NCI-H524 (cell line): Measurements from ENCODE around the gene IFNL3.
A peak's percentile ranks its signal among the peaks of the same experiment; 100 is the strongest.
"Not testable (repeated sequence)": the region's sequence is repeated elsewhere in the genome, so short reads cannot be mapped to it uniquely, and the experiment has no call there.

Experiments
- DNase-seq, 2 experiments: peaks; one replicate each; lab custom pipeline; 2025; lab: John Stamatoyannopoulos, UW

IFNL3 gene

DNA sequence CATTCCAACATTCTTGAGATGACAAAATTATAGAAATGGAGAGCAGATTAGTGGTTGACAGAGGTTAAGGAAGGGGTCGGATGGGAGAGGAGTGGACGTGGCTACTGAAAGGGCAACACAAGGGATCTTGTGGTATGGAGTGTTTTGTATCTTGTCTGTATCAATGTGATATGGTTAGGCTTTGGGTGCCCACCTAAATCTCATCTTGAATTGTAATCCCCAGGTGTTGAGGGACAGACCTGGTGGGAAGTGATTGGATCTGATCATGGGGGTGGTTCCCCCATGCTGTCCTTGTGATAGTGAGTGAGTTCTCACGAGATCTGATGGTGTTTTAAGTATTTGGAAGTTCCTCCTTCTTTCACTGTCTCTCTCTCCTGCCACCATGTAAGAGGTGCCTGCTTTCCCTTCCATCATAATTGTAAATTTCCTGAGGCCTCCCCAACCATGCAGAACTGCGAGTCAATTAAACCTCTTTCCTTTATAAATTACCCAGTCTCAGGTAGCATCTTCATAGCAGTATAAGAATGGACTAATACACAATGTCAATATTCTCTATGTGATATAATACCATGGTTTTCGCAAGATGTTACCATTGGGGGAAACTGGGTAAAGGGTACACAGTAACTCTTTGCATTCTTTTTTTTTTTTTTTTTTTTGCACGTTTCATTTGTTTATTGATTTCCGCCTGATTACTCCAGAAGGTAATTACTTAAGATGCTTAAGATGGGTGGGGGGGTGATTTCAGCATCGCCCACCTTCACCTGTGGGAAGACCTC is 8.8 kb upstream of the IFNL3 start:
- no peak for DNase-seq

DNA sequence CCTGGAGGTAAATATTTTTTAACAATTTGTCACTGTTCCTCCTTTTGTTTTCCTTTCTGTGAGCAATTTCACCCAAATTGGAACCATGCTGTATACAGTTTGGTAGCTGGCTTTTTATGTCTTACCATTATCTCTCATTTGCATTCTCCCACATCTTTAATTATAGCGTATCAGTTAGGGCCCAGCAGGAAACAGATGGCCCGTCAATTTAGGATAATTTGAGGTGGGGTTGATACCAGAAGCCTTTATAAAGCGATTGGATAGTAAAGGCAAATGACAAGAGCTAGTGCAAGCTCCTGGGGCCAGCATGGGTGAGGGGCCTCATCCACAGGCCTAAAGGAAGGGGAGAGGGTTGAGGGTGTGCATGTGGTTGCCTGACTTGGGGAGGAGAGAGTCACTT is 7.7 kb upstream of the IFNL3 start:
- peak in 1 of 2 experiments; percentile 56 for DNase-seq

DNA sequence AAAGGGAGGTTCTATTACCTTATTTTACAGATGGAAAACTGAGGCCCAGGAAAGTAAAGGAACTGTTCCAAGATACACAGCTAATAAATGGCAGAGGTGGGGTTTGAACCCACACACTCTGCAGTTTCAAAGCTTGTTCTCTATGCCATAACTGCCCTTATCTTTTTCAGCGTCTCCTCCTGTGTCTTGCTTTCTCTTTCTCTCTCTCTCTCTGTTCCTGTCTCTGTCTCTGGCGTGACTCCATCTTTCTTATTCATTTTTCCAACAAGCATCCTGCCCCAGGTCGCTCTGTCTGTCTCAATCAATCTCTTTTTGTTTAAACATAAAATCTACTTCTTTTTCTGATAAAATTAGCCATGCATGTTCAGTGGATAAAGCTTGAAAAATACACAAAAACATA is 7.0 kb upstream of the IFNL3 start:
- no peak for DNase-seq

DNA sequence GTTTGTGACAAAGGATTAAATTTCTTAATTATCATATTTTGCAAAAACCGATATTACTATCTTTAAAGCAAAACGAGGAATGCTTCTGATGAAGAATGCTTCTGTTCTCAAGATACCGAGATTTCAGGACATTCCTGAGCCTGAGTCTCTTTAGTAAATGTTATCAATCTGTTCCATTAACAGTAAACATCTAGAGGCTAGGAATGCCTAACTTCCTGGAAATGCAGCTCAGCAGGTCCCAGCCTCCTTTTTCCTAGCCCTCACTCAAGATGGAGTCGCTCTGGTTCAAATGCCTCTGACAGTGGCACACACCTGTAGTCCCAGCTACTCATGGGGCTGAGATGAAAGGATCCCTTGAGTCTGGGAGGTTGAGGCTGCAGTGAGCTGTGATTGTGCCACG is 6.3 kb upstream of the IFNL3 start:
- no peak for DNase-seq

DNA sequence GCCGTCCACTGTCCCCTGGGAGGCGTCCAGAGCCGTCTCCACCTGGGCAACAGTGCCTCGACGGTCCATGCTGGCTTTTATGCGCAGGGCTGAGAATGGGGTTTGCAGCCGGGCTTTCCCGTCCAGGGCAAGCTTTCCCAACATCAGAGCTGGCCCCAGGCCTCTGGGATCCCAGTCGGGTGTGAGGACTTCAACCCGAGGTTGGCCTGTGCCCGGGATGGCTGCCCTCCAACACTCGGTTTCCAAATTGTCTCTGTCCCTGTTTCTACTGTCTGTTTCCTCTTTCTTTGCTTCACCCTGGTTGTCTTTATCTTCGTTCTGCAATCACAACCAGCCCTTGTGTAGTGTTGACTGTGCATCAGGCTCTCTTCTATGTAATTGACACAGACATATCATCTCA is 4.0 kb upstream of the IFNL3 start, which contains the start of gene IFNL4:
IFNL4 (minus strand) TSS at position 51 of the 400 bp plus-strand sequence.
- no peak for DNase-seq

DNA sequence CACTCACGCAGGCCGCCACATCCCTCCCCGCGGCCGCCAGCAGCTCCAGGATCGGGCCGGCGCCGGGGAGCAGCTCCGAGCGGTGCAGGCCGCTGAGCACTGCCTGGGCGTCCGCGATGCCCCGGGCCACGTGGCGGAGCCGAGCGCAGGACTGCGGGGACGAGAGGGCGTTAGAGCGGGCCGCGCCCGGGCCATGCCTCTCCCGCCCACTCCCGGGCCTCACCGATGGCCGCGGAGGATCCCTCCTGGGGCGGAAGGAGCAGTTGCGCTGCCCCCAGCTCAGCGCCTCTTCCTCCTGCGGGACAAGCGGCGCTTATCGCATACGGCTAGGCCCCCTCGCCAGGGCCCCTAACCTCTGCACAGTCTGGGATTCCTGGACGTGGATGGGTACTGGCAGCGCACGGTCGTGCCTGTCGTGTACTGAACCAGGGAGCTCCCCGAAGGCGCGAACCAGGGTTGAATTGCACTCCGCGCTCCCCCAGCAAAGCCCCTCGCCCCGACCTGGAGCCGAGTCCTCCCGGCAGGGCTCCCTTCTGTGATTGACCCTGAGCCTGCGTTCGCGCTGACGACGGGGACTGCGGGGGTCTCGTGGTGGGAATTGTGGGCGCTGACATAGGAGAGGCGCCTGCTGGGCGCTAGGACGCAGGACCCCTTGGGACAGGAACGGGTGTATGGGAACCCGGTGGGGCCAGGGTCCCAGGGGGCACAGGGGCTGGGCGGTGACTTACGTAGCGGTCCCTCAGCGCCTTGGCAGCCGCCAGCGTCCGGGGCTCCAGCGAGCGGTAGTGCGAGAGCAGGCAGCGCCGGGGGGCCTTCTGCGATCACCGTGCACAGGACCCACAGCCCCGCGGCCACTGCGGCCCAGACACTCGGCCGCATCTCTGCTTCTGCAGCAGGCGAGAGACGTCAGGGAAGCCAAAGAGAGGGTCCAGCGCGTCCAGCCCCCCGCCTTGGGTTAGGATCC is 3.2 kb upstream of the IFNL3 start:
- DNase-seq: peak in 1 of 2 experiments; percentile 21

DNA sequence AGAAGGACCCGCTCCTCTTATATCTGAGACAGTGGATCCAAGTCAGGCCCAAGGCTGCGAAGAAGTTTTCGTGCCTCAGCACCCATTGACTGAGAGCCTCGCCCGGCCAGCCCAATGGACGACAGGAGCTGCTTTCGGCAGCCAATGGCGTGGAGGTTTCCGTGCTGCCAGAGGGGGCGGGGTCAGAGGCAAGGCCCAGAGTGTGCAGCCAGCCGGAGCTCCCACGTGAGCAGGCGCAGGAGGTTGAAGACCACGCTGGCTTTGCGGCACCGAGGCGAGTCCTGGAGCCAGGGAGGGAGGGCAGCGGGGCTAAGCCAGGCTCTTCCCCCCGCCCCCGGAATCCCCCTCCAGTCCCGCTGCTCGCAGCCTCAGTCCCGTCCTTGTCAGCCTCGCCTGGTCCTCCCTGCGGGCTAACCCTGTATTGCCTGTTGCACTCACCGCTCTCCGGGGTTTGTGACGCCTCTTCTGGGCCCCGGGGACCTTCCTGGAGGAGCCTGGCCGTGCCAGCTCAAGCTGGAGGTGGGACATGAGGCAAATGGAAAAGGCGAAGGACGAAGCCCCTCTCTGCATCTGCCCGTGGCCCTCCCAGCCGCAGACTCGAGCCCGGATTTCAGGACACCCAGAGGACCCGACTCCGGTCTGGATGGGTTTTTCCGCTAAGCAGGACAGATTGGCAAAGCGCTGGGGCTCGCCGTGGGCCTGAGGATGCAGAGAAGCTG is 2.3 kb upstream of the IFNL3 start:
- peak; percentile 49 to 70 for DNase-seq

DNA sequence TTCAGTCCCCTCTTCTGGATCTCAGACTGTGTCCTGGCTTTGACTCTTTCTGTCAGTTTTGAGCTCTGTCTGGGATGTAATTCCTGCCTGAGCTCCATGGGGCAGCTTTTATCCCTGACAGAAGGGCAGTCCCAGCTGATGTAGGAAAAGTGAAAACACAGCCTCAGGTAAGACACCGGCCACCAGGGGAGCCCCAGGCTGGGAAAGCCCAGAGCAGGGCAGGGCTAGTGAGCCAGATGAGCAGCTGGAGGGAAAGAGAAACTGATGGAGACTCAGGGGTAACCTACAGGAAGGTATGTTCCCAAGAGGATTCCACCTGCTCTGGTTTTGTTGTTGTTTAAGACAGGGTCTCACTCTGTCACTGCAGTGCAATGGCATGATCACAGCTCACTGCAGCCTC is 360 bp upstream of the IFNL3 start:
- DNase-seq: not testable (repeated sequence)

DNA sequence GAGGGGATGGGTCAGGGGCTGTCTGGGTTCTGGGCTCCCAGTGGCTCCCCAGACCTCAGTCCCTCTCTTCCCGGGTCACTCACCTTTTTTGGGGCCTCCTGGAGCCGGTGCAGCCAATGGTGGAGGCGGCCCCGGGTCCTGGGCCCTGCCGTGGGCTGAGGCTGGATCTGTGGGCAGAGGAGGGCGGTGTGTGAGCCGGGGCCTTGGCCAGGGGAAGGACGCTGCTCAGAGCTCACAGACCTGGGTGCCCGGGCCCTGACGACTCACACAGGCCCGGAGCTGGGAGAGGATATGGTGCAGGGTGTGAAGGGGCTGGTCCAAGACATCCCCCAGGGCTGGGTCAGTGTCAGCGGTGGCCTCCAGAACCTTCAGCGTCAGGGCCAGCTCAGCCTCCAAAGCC is 1.1 kb downstream of the IFNL3 start:
- not testable (repeated sequence) for DNase-seq

DNA sequence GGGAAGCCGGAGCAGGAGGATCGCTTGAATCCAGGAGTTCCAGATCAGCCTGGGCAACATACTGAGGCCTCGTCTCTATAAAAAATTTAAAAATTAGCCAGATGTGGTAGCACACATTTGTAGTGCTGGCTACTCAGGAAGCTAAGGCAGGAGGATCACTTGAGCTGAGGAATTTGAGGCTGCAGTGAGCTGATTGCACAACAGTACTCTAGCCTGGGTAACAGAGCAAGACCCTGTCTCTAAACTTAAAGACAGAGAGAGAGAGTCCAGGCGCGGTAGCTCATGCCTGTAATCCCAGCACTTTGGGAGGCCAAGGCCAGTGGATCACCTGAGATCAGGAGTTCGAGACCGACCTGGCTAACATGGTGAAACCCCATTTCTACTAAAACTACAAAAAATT is 4.4 kb downstream of the IFNL3 start:
- DNase-seq: no peak

DNA sequence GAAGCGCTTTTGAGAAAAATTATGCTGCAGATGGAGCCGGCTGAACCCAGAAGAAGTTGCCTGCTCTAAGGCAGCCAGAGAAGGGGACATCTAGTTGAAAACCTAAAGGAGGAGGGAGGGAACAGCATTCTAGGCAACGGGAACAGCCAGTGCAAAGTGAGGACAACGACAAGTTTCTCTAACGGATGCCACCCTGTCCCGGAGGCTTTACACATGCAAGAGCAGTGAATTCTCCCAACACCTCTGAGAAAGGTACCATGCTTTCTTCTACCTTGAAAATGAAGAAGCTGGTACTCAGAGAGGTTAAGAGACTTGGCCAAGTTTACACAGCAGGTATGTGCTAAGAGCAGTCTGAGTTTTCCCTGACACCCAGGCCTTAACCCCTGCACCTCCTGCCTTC is 5.9 kb downstream of the IFNL3 start:
- DNase-seq: no peak

DNA sequence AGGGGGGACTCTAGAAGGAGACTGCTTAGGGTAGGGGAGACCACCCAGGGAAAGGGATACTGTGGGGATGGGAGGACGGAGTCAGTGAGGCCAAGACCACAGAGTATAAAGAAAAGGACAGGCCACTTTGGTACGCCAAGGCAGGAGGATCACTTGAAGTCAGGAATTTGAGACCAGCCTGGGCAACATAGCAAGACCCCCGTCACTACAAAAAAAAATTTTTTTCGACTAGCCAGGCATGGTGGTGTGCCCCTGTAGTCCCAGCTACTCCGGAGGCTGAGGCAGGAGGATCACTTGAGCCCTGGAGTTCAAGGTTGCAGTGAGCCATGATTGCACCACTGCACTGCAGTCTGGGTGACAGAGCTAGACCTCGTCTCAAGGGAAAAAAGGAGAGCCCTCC is 6.6 kb downstream of the IFNL3 start:
- no peak for DNase-seq

DNA sequence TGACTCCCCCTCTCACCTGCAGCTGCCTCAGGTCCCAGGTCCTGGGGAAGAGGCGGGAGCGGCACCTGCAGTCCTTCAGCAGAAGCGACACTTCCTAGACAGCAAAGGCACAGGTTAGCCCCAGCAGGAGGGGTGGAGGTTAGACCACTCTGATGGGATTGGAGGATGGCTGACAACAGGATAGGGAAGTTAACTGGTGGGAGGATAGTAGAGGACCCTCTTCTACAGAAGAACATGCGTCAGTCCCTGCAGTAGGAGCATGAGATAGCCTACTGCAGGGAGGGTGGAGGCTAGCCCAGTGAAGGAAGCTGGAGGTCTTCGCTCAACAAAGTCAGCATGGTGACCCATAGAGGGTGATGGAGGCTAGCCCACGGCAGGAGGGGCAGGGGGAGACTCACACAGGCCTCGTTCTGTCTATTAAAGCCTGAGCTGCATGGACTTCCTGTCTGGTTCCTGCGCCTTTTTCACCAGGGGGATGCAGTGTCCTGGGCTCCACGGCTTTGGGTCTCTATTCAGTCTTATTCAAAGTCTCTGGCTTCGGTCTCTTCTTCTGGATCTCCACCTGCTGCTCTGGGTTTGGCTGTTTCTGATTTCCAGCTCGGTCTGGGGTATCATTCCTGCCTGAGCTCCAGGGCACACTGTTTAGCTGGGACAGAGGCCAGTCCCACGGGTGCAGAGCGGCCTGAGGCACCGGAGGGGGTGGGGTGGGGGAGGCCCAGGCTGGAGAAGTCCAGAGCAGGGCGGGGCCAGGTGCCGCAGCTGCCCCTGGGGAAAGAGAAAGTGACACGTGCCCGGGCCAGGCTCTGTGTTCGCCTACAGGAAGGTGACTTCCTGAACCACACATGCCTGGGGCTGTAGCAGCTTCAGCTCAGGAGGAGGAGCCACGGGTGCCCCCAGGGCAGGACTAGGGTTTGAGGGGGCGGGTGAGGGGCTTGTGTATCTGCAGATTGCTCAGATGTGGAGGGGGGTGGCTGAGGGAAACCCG is 7.3 kb downstream of the IFNL3 start:
- no peak for DNase-seq

DNA sequence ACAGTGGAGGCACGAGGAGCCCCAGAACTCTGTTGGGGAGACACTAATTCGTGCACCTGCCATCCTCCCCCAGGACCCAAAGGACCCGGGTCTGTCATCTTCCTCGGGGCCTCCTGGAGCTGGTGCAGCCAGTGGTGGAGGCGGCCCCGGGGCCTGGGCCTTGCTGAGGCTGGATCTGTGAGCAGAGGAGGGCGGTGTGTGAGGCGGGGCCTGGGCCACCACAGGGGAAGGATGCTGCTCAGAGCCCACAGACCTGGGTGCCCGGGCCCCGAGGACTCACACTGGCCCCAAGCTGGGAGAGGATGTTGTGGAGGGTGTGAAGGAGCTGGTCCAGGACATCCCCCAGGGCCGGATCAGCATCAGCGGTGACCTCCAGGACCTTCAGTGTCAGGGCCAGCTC is 8.3 kb downstream of the IFNL3 start:
- DNase-seq: no peak

DNA sequence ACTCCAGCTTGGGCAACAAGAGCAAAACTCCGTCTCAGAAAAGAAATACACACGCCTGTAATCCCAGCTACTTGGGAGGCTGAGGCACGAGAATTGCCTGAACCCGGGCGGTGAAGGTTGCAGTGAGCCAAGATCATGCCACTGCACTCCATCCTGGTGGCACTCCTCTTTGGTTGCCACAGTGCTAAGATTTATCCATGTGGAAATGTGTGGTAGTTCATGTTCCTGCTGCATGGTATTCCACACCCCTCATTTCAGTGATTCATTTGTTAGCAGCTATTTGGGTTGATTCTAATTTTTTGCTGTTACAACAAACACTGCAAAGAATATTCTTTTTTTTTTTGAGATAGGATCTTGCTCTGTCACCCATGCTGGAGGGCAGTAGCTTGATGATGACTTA is 12.1 kb downstream of the IFNL3 start:
- no peak for DNase-seq

DNA sequence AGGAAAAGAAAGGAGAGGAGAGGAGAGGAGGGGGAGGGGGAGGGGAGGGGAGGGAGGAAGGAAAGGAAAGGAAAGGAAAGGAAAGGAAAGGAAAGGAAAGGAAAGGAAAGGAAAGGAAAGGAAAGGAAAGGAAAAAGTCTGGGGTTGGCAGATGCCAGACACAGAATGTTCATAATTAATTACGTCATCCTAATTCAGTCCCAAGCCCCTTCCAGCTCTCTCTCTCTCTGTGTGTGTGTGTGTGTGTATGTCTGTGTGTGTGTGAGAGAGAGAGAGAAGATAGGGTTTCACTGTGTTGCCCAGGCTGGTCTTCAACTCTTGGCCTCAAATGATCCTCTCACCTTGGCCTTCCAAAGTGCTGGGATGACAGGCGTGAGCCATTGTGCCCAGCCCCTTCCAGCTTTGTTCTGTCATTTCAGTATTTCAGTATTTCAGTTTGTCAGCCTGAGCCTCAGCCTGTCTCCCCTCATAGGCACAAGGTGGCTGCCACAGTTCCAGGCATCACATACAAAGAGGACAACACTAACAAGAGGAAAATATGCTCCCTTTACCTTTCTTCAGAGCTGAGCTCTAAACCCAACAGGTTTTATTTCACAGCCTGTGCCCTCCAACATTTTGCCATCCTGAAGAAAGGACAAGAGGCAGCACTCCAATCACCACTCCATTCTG is 14.6 kb downstream of the IFNL3 start:
- DNase-seq: no peak

DNA sequence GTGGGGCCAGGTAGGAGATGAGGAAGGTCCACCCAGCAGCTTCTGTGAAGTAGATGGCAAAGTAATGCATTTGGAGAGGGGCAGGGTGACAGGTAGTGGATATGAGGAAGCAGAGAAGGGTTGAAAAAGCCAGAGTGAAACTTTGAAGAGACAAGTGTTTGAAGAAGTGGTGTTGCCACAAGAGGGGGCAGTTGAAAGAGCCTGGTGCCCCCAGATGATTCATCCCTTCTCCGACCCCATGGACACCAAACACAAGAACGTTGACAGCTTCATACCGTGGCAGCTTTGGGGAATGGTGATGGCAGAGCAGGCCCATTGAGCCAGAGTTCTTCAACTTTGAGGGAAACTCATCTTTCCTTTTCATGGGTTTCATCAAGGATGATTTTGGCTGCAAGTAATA is 19.9 kb downstream of the IFNL3 start:
- peak in 1 of 2 experiments; percentile 16 for DNase-seq

DNA sequence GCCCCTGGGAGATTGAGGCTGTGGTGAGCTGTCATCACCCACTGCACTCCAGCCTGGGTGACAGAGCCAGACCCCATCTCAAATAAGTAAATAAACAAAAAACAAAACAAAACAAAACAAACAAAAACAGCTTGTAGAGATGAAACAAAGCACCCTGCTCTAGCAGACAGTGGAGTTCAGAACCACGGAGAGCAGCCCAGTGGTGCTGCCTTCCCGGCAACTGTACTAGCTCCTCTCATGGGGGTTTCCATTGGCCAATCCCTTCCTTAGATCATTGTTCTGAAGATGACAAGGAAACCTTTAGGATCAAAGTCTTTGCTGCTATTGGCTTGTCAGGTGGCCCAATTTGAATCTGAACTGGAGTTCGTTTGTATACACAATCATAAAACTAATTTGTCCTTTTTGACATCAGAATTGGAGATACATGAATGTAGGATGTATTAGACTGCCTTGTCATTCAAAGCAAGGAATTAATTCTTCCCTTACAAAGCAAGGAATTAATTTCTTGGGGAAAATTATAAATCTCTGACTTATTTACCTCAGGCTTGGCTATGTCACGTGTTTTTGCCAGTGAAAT is 21.0 kb downstream of the IFNL3 start:
- DNase-seq: no peak

DNA sequence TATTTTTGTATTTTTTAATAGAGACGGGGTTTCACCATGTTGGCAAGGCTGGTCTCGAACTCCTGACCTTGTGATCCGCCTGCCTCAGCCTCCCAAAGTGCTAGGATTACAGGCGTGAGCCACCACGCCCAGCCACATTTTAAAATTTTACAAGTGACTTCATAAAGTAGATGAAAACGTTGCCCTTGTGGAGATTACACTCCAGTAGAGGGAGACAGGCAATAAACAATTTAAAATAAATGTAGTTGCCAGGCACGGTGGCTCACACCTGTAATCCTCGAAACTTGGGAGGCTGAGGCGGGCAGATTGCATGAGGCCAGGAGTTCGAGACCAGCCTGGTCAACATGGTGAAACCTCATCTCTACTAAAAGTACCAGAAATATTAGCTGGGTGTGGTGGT is 25.7 kb downstream of the IFNL3 start:
- not testable (repeated sequence) for DNase-seq
